CD4-positive, alpha-beta T cell treated with Interleukin-4 for 1 hour (primary cell): Measurements from ENCODE around the gene PCDHGC5.

Experiments
- DNase-seq, 2 donors: peaks; one replicate each; pipeline ENCODE4 v3.0.0-alpha.2; 2020 to 2022

Gene PCDHGC5

GRCh38 chr5:141491323-141492167 lies 2.7 kb downstream of the PCDHGC5 start:
- DNase-seq, result no peak

GRCh38 chr5:141492168-141492885 lies 3.4 kb downstream of the PCDHGC5 start:
- DNase-seq, result peak in 1 of 2 donors; percentile 3

DNA sequence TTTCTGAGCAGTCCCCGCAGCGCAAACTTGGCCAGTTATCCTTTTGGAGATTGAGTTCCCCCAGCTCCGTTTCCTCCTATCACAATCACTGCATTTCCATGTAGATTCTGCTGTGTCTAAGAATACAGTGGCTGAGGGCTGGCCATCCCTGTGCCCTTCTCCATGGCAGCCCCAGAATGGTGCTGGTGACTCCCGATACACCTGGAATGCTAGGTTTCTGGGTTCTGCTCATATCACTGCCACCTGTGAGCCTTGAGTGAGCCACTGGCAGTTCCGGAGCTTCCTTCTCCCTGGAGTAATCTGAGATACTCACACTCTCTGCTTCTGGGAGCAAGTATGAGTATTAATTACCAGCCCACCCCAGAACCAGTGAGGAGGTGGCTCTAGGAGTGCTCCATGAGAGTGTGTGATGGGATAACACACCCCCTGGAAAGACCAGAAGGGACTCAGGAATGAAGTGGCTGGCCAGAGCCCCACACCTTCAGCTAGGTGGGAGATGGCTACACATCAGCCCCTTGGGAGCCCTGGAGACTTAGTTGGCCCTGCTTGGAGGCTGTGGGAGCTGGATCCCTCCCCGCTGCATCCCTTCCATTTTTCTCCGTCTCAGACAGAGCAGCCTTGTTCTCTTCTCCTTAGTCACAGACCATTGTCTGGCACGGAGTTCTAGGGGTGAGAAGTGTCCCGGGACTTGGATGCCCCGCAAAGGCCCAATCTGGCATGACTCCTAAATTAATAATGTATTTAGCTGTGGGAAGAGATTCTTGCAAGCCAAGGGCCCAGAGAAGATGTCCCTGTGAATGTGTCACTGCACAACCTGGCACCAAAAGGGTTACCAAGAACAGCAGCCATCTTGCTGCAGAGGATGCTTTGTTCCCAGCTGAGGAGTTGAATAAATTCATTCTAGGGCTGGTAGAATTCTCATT lies 4.9 kb downstream of the PCDHGC5 start:
- DNase-seq, result no peak

DNA sequence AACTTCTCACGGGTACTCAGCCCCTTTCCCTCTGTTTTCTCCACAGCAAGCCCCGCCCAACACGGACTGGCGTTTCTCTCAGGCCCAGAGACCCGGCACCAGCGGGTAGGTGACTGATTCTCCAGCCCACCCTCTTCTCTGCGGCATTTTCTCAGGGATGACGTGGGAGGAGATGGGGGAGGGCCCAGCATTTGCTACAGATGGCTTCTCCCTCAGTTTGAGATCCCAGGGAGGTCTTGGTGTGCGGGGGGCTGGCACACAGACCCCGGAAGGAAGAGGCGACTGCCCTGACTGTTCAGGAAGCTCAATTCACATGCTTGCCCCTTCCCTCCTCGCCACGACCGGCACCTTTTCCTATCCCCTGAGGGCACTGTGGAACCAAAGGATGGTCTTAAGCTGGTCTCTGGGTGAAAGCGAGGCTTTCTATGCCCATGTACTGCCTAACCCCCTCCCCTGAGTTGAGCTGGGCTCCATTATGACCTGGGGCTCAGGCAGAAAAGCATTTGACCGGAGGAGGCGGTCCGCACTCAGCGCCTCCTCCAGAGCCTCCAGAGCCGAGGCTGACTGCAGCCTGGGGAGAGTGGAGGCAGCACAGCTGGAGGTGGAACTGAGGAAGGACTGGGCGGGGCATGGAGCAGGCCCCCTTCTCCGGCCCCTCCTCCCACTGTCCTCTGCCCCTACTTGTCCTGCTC lies 6.0 kb downstream of the PCDHGC5 start:
- no peak for DNase-seq

- DNase-seq, result no peak
Measured at GRCh38 chr5:141495453-141495811, 6.6 kb downstream of the PCDHGC5 start.

- no peak for DNase-seq
Measured at GRCh38 chr5:141496038-141496437, 7.2 kb downstream of the PCDHGC5 start.

DNA sequence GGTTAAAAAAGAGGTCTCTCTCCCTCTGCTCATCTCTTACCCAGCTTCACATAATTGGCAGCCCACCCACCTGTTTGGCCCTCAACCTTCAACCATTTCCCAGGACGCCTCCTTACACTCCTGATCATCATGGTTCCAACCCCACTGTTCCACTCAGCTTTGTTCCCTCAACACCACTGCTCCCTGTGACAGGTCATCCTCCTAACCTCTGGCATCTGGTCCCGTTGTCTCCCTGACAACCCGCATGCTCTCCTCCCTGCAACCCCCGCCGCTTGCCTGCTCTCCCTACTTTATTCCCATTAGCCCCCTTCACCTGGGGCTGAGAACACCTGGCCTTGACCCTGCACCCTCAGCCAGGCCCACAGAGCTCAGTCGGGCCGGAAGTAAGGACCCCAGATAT lies 12.9 kb downstream of the PCDHGC5 start:
- DNase-seq, result no peak

DNA sequence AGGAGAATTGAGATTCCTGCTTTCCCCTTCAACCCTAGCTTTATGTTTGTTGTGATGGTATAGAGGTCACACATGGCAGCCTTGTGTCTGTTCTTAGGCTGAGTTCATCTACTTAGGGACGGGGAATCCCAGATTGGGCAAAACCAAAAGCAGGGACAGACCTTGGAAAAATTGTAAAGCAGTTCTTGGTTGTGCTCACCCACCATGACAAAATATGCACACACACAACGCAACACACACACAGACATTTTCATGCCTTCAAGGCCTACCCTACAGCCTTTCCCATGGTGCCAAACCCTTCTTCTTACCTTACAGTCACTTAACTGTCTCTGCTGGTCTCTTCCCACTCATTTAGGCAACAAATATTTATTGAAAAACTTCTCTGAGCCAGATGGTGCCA lies 14.8 kb downstream of the PCDHGC5 start:
- no peak for DNase-seq

DNA sequence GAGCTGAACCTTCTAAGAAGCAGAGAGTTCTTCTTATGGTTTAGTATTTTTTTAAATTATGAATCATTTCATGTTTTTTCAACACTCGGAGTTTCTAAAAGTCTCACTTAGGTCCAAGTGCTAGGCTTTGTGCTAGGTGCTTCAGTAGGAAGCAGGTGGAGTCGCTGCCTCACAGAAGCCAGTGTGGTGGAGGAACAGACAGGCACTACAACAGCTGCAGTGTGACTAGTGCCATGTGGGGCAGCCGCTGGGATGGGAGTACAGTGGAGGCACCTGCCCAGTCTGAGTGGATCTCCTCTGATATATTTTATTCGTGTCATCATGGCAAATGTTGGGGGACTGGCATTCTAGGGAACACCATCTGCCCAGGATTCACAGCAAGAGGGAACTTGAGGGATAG lies 15.3 kb downstream of the PCDHGC5 start:
- no peak for DNase-seq

DNA sequence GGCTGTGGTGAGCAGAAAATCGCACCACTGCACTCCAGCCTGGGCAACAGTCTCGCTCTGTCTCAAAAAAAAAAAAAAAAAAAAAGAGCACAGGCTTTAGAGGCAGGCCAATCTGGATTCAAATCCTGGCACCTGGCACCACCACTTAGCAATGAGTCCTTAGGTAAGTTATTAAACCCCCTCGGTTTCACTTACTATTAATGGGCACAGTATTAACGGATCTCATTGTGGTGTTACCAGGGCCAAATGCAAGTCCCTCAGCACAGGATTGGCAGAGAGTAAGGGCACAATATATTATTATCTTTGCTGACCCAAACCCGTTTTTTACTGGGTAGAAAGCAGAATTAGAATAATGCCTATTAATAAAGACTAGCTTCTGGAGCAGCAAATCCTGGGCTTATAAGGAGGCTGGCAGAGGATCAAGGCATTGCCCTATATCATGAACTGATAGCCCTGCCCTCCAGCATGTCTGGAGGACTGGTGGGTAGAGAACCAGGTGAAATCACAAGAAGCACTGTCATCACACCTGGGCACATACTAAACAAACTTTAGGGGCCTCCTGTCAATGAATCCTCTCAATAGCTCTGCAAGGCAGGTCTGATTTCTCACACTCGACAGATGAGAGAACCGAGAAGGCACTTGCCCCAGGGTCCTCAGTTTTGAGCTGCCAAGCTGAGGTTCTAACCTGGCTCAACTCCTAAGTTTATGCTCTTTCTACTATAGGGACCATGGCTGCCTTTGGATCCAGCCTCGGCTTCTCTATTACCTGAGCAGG lies 17.7 kb downstream of the PCDHGC5 start:
- no peak for DNase-seq

- DNase-seq, result no peak
Measured at GRCh38 chr5:141507387-141508091, 18.7 kb downstream of the PCDHGC5 start.

- DNase-seq, result no peak
Measured at GRCh38 chr5:141508440-141508797, 19.5 kb downstream of the PCDHGC5 start.

DNA sequence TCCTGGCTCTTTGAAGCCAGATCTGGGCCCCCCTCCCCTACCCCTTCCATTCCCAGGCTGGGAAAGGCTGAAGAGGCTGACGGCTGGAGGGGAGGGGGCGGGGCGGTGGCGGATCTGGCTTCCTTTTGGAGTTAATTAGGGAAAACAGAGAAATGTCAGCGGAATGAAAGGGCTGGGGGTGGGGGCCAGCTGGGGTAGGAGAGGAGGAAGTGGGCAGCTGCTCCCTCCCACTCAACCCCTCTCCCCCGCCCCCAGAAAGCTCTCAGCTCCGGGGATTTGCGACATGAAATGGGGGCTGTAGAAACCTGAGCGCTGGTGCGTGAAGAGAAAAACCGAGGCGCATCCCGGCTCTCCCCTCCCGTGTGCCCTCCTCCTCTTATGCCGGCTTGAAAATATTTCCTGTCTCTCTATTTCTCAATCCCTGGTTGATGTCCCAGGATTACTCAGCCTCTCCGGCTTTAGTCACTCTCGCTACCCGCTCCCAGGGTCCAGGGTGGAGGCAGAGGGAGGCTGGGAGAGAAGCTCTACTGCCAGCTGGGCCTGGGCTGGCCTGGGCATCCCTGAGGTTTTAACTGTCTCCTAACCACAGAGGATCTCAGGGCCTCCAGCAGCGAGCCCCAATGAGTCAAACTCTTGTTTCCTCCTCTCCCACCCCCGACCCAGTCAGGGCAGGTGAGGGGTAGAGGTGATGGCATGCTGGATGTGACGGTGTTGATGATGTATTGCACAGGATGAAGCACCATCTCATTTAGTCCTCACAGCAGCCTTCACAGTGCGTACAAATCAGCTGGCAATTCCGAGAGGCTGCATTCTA lies 20.1 kb downstream of the PCDHGC5 start:
- DNase-seq, result no peak

GRCh38 chr5:141510160-141510559 lies 21.3 kb downstream of the PCDHGC5 start:
- DNase-seq, result no peak

DNA sequence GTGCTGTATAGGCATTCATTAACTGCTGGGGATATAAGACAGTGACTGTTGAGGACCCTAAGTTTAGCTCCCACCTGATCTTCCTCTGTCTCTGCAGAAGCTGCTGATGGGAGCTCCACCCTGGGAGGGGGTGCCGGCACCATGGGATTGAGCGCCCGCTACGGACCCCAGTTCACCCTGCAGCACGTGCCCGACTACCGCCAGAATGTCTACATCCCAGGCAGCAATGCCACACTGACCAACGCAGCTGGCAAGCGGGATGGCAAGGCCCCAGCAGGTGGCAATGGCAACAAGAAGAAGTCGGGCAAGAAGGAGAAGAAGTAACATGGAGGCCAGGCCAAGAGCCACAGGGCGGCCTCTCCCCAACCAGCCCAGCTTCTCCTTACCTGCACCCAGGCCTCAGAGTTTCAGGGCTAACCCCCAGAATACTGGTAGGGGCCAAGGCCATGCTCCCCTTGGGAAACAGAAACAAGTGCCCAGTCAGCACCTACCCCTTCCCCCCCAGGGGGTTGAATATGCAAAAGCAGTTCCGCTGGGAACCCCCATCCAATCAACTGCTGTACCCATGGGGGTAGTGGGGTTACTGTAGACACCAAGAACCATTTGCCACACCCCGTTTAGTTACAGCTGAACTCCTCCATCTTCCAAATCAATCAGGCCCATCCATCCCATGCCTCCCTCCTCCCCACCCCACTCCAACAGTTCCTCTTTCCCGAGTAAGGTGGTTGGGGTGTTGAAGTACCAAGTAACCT lies 22.1 kb downstream of the PCDHGC5 start:
- peak in 1 of 2 donors; percentile 35 for DNase-seq

- no peak for DNase-seq
Measured at GRCh38 chr5:141511771-141512325, 23.0 kb downstream of the PCDHGC5 start.

DNA sequence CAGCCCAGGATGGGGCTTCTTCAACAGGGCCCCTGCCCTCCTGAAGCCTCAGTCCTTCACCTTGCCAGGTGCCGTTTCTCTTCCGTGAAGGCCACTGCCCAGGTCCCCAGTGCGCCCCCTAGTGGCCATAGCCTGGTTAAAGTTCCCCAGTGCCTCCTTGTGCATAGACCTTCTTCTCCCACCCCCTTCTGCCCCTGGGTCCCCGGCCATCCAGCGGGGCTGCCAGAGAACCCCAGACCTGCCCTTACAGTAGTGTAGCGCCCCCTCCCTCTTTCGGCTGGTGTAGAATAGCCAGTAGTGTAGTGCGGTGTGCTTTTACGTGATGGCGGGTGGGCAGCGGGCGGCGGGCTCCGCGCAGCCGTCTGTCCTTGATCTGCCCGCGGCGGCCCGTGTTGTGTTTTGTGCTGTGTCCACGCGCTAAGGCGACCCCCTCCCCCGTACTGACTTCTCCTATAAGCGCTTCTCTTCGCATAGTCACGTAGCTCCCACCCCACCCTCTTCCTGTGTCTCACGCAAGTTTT lies 23.6 kb downstream of the PCDHGC5 start:
- DNase-seq, result peak; percentile 81 to 83

DNA sequence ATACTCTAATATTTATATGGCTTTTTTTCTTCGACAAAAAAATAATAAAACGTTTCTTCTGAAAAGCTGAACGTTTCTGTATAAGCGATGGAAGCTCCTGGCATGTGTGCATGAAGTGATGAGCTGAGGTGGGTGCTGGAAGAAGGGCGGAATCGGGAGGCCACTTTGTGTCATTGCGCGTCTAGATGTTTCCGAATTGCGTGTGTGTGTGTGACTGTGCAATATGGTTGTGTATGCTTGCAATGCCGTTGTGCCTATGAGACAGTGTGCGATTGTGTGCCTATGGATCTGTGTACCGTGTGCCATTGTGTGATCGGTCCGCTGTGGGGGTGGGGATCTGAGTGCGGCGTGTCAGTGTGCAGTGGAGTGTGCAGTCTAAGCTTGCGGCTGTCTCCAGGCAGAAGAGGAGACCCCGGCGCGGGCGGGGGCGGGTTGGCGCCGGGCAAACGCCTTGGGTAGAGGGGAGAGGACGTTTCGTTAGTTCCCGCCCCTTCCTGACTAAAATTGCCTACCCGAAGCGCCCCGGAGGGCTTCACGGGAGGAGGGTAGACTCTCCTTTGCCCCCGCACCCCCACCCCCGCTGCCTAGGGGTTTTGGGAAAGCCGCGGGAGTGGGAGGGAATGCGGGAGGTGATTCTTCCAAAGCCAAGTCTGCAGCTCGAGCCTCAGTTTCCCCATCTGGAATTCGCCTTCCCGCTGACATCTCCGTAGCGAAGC lies 24.2 kb downstream of the PCDHGC5 start:
- DNase-seq, result peak; percentile 19
